GM18951 (cell line): ENCODE measurements around the gene SFXN5.

Experiments used
- POLR2A ChIP-seq: IDR thresholded peaks from 4 replicates; pipeline ENCODE4 v1.6.1; 2011; ENCODE audit warnings: mild to moderate bottlenecking; ENCODE audit not compliant: insufficient read length, insufficient read depth; ENCODE audit errors: extremely low read depth
- in situ Hi-C: fragments of 300-500 bp; cut with MboI; formaldehyde crosslinking; loops from one replicate; pipeline ENCODE4 v1.12.0; 2022; ENCODE audit warnings: low sequenced_read_pairs, mixed read lengths, inconsistent platforms; ENCODE audit not compliant: unreplicated experiment

SFXN5 gene

GRCh38 chr2:73023497-73023896 is 48.0 kb downstream of the SFXN5 start:
- in situ Hi-C loops = no loop called here
- no peak for TF ChIP-seq POLR2A

- in situ Hi-C loops = no loop called here
Observed at GRCh38 chr2:73022024-73022568, 49.4 kb downstream of the SFXN5 start.

GRCh38 chr2:73021371-73022010 is 50.0 kb downstream of the SFXN5 start:
- in situ Hi-C loops = no loop called here

More at GRCh38 chr2:73022024-73022568, 49.4 kb downstream of the SFXN5 start:
- no peak for TF ChIP-seq POLR2A

GRCh38 chr2:73020657-73021370 is 50.7 kb downstream of the SFXN5 start:
- TF ChIP-seq POLR2A = no peak
- in situ Hi-C loops = no loop called here

More at GRCh38 chr2:73021371-73022010, 50.0 kb downstream of the SFXN5 start:
- no peak for TF ChIP-seq POLR2A

- TF ChIP-seq POLR2A = no peak
- in situ Hi-C loops = no loop called here
Observed at GRCh38 chr2:73020306-73020656, 51.2 kb downstream of the SFXN5 start.

GRCh38 chr2:73018188-73018825 is 53.2 kb downstream of the SFXN5 start:
- in situ Hi-C loops = no loop called here
- TF ChIP-seq POLR2A = no peak

GRCh38 chr2:73013936-73014335 is 57.6 kb downstream of the SFXN5 start:
- TF ChIP-seq POLR2A = no peak
- in situ Hi-C loops = no loop called here

- in situ Hi-C loops = no loop called here
- no peak for TF ChIP-seq POLR2A
Observed at GRCh38 chr2:73009177-73009839, 62.2 kb downstream of the SFXN5 start.

- in situ Hi-C loops = no loop called here
Observed at GRCh38 chr2:73008766-73009135, 62.8 kb downstream of the SFXN5 start.

GRCh38 chr2:73007991-73008765 is 63.3 kb downstream of the SFXN5 start:
- in situ Hi-C loops = no loop called here
- TF ChIP-seq POLR2A = no peak

More at GRCh38 chr2:73008766-73009135, 62.8 kb downstream of the SFXN5 start:
- no peak for TF ChIP-seq POLR2A

GRCh38 chr2:73006969-73007710 is 64.4 kb downstream of the SFXN5 start:
- no peak for TF ChIP-seq POLR2A

GRCh38 chr2:73004889-73005596 is 66.5 kb downstream of the SFXN5 start:
- in situ Hi-C loops = no loop called here
- no peak for TF ChIP-seq POLR2A

More at GRCh38 chr2:73006969-73007710, 64.4 kb downstream of the SFXN5 start:
- in situ Hi-C loops = no loop called here

GRCh38 chr2:73004466-73004865 is 67.0 kb downstream of the SFXN5 start:
- no peak for TF ChIP-seq POLR2A
- in situ Hi-C loops = no loop called here
